ENCODE results near the gene ALKBH6. TPM values are rescaled to one million over a fixed set of nuclear protein-coding genes. Genes with fewer than 3 reads are reported as not detected.
A peak's percentile ranks its signal among the peaks of the same experiment; 100 is the strongest.
"Not testable (repeated sequence)": the region's sequence is repeated elsewhere in the genome, so short reads cannot be mapped to it uniquely, and the experiment has no call there.

The ALKBH6 gene
- total RNA-seq, 4 donors from 2014 or later = 27.6 to 151 (median 83.2) TPM

DNA sequence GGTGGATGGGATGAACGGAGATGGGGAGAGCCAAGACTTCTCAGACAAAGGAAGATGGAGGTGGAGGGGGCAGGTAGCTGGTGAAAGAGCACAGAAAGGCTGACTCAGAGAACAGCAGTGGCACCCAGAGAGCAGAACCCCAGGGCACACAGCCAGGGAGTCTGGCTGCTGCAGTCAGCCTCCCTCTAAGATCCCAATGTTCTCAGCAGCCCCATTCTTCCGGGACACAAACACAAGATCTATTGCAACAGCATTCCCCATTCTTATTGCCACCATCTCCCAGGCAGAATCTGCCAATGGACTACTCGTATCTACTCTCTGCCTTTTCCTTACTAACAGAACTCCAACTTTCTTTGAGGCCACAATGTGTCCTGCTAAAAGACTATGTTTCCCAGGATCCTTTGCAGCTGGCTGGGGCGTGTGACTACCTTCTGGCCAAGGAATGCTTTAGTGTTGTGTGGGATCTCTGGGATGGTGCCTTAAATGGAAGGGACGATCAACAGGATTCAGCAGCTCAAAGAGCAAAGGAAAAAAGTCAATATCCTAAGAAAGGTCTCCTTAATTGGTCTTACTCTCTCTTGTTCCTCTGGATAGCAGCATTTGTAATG lies 32.5 kb upstream of the ALKBH6 start:
- intact Hi-C loops (cut with DNase I; ENCODE audit: low total_unique reads) (no loop called here), in situ Hi-C loops (cut with MboI; ENCODE audit: low pct_ligation_motif_present in 1 of 4, low pct_unique_long_range_greater_than_20kb in 1 of 4, low sequenced_read_pairs in 3 of 4) (no loop called here)
- Histone ChIP-seq H3K27ac (peak overlapping the region; percentile 0 to 55 (median 48)), H3K4me3 (no peak overlapping the region), H3K9me3 (no peaks in the 10 kb centered on the region), H3K27me3 (no peaks in the 10 kb centered on the region), H3K4me1 (peaks cover 0 to 21% (median 6%) of the 10 kb centered on the region in 4 donors), H3K36me3 (no peaks in the 10 kb centered on the region)
- 83 to 86% methylated on average over 1 to 5 of the region's 5 CpGs for WGBS, 2 donors (ENCODE audit: low coverage in 1 of 2)
- DNase-seq = no peak
- TF ChIP-seq, protein P1, sequence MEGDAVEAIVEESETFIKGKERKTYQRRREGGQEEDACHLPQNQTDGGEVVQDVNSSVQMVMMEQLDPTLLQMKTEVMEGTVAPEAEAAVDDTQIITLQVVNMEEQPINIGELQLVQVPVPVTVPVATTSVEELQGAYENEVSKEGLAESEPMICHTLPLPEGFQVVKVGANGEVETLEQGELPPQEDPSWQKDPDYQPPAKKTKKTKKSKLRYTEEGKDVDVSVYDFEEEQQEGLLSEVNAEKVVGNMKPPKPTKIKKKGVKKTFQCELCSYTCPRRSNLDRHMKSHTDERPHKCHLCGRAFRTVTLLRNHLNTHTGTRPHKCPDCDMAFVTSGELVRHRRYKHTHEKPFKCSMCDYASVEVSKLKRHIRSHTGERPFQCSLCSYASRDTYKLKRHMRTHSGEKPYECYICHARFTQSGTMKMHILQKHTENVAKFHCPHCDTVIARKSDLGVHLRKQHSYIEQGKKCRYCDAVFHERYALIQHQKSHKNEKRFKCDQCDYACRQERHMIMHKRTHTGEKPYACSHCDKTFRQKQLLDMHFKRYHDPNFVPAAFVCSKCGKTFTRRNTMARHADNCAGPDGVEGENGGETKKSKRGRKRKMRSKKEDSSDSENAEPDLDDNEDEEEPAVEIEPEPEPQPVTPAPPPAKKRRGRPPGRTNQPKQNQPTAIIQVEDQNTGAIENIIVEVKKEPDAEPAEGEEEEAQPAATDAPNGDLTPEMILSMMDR (IDR thresholded peaks at IDR 0.05) = no peak
- TF ChIP-seq EP300 (IDR thresholded peaks at IDR 0.05; ENCODE audit: low read depth) (no peak), POLR2A (IDR thresholded peaks at IDR 0.05) (no peak)

DNA sequence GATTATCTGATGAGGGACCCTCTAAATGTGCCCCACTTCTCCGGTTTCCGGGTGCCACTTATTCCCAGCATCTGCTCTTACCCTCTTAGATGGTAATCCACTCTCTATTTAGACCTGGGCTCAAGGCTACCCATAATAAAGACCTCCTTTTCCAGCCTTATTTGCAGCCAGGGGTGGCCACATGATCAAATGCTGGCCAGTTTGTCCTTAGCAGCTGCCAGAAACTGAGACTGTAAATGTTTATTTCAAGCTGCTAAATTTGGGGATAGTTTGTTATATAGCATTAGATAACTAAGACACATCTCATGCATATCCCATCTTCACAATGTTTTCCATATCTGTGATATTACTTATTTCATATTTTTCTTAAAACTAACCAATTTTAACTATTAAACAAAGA lies 29.9 kb upstream of the ALKBH6 start:
- no peaks in the 10 kb centered on the region for H3K9me3 ChIP-seq
- H3K4me1 ChIP-seq = peaks cover 0 to 26% (median 6%) of the 10 kb centered on the region in 4 donors
- TF ChIP-seq POLR2A (IDR thresholded peaks at IDR 0.05) (no peak), EP300 (IDR thresholded peaks at IDR 0.05; ENCODE audit: low read depth) (no peak), POLR2AphosphoS5 (IDR thresholded peaks at IDR 0.05) (no peak)
- TF ChIP-seq, protein P1 (IDR thresholded peaks at IDR 0.05) = no peak
- no peaks in the 10 kb centered on the region for H3K36me3 ChIP-seq
- peak overlapping the region; percentile 25 to 73 (median 61) for H3K27ac ChIP-seq
- H3K4me3 ChIP-seq = no peak overlapping the region
- no peak for DNase-seq
- in situ Hi-C loops (cut with MboI; ENCODE audit: low pct_ligation_motif_present in 1 of 4, low pct_unique_long_range_greater_than_20kb in 1 of 4, low sequenced_read_pairs in 3 of 4) (no loop called here), intact Hi-C loops (cut with DNase I; ENCODE audit: low total_unique reads) (no loop called here)
- 86% methylated on average over 2 of the region's 2 CpGs; no CpG with 5 or more reads in 1 of the 2 donors for WGBS, 2 donors (ENCODE audit: low coverage in 1 of 2)
- H3K27me3 ChIP-seq = no peaks in the 10 kb centered on the region

DNA sequence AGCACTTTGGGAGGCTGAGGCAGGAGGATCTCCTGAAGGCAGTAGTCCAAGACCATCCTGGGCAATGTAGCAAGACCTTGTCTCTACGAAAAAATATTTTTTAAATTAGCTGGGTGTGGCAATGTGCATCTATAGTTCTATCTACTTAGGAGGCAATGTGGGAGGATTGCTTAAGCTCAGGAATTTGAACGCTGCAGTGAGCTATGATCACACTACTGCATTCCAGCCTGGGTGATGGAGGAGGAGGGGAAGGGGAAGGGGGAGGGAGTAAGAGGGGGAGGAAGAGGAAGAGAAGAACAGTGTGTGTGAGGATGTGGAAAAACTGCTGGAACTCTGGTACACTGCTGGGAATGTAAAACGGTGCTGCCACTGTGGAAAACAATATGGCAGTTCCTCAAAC lies 27.8 kb upstream of the ALKBH6 start:
- H3K36me3 ChIP-seq = peaks cover 0 to 6% (median 0%) of the 10 kb centered on the region in 4 donors
- intact Hi-C loops (cut with DNase I; ENCODE audit: low total_unique reads) (no loop called here), in situ Hi-C loops (cut with MboI; ENCODE audit: low pct_ligation_motif_present in 1 of 4, low pct_unique_long_range_greater_than_20kb in 1 of 4, low sequenced_read_pairs in 3 of 4) (no loop called here)
- WGBS, 2 donors (ENCODE audit: low coverage in 1 of 2) = 38 to 42% methylated on average over 3 of the region's 3 CpGs
- H3K27ac ChIP-seq = peak overlapping the region; percentile 39 to 73 (median 61)
- peaks cover 0 to 22% (median 6%) of the 10 kb centered on the region in 4 donors for H3K4me1 ChIP-seq
- TF ChIP-seq, protein P1 (IDR thresholded peaks at IDR 0.05) = no peak
- TF ChIP-seq POLR2A (IDR thresholded peaks at IDR 0.05) (no peak), EP300 (IDR thresholded peaks at IDR 0.05; ENCODE audit: low read depth) (no peak), POLR2AphosphoS5 (IDR thresholded peaks at IDR 0.05) (no peak)
- no peaks in the 10 kb centered on the region for H3K9me3 ChIP-seq
- DNase-seq = no peak
- H3K27me3 ChIP-seq = no peaks in the 10 kb centered on the region
- no peak overlapping the region for H3K4me3 ChIP-seq

DNA sequence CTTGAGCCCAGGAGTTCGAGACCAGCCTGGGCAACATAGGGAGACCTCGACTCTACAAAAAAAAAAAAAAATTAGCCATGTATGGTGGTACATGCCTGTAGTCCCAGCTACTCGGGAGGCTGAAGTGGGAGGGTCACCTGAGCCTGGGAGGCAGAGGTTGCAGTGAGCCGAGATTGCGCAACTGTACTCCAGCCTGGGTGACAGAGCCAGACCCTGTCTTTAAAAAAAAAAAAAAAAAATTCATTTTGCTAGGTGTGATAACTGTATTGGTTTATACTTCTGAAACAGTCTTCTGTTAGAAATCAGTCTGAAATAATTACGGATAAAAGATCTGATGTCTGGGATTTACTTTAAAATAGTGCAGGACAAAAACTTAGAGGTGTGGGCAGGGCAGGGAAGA lies 27.1 kb upstream of the ALKBH6 start:
- H3K36me3 ChIP-seq; H3K4me3 ChIP-seq; DNase-seq; intact Hi-C loops (cut with DNase I; ENCODE audit: low total_unique reads); H3K27me3 ChIP-seq; in situ Hi-C loops (cut with MboI; ENCODE audit: low pct_ligation_motif_present in 1 of 4, low pct_unique_long_range_greater_than_20kb in 1 of 4, low sequenced_read_pairs in 3 of 4); H3K9me3 ChIP-seq: not testable (repeated sequence)
- Histone ChIP-seq H3K4me1 (peaks cover 0 to 20% (median 6%) of the 10 kb centered on the region in 4 donors), H3K27ac (peak overlapping the region; percentile 39 to 73 (median 52))
- WGBS, 2 donors (ENCODE audit: low coverage in 1 of 2) = 87 to 93% methylated on average over 5 to 6 of the region's 6 CpGs

DNA sequence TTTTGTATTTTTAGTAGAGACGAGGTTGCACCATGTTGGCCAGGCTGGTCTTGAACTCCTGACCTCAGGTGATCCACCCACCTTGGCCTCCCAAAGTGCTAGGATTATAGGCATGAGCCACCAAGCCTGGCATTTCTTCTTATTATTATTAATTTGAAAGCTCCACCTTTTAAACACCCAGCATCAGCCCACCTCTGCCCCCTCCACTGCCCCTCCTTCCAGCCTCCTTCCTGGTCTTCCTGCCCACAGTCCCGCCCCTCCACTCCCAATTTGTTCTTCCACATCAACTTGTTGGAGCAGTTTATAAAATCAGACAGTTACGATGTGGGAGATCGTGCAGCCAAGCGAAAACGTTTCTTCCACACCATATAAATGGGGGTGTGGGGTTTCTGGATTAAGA lies 26.5 kb upstream of the ALKBH6 start:
- Histone ChIP-seq H3K27me3 (no peaks in the 10 kb centered on the region), H3K4me1 (peaks cover 0 to 20% (median 6%) of the 10 kb centered on the region in 4 donors), H3K27ac (peak overlapping the region in 2 of 4 donors; percentile 39 to 48), H3K4me3 (no peak overlapping the region), H3K36me3 (peaks cover 0 to 6% (median 0%) of the 10 kb centered on the region in 4 donors), H3K9me3 (no peaks in the 10 kb centered on the region)
- no peak for DNase-seq
- TF ChIP-seq EP300 (IDR thresholded peaks at IDR 0.05; ENCODE audit: low read depth) (no peak), POLR2AphosphoS5 (IDR thresholded peaks at IDR 0.05) (no peak), POLR2A (IDR thresholded peaks at IDR 0.05) (no peak)
- TF ChIP-seq, protein P1 (IDR thresholded peaks at IDR 0.05) = no peak
- in situ Hi-C loops (cut with MboI; ENCODE audit: low pct_ligation_motif_present in 1 of 4, low pct_unique_long_range_greater_than_20kb in 1 of 4, low sequenced_read_pairs in 3 of 4) (no loop called here), intact Hi-C loops (cut with DNase I; ENCODE audit: low total_unique reads) (no loop called here)
- WGBS, 2 donors (ENCODE audit: low coverage in 1 of 2) = 73 to 83% methylated on average over 5 to 6 of the region's 6 CpGs

Measured in transverse colon (tissue), 4 donors.